Measurements from ENCODE around the gene PITPNB.

Gene PITPNB

DNA sequence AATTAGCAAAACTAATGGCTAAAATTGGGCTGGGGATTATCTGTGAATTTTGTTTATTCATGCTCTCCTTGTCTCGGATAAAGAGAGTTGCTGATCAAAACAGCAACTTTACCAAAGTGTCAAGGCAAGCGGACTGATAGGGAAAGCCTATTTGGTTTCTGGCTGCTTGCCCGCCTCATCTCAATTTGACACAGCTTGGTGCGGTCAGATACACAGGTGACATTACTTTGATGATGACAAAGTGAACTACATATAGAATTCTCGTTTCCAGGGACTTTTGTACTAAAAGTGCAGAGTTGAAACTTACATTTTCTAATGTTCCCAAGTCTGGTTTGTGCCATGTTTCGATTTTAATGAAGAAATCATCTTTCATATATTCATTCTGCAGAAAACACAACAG, 22.8 kb downstream of the PITPNB start:
- Mint-ChIP-seq H3K27me3 (no peaks in the 10 kb centered on the region), H3K4me1 (peaks cover 10% of the 10 kb centered on the region), H3K27ac (peak overlapping the region; percentile 17), H3K9me3 (no peaks in the 10 kb centered on the region), H3K4me3 (no peak overlapping the region), H3K36me3 (peaks cover 10% of the 10 kb centered on the region)

- H3K36me3 Mint-ChIP-seq = peaks cover 12% of the 10 kb centered on the region
- no peak overlapping the region for H3K4me3 Mint-ChIP-seq
- H3K27ac Mint-ChIP-seq = no peak overlapping the region
- H3K4me1 Mint-ChIP-seq = peaks cover 4% of the 10 kb centered on the region
- H3K9me3 Mint-ChIP-seq = no peaks in the 10 kb centered on the region
- H3K27me3 Mint-ChIP-seq = no peaks in the 10 kb centered on the region
Measured at GRCh38 chr22:27895600-27895999, 23.5 kb downstream of the PITPNB start.

GRCh38 chr22:27892811-27893210, 26.2 kb downstream of the PITPNB start:
- Mint-ChIP-seq H3K27me3 (no peaks in the 10 kb centered on the region), H3K36me3 (peaks cover 15% of the 10 kb centered on the region), H3K27ac (no peak overlapping the region), H3K4me1 (peaks cover 3% of the 10 kb centered on the region), H3K9me3 (no peaks in the 10 kb centered on the region), H3K4me3 (no peak overlapping the region)

DNA sequence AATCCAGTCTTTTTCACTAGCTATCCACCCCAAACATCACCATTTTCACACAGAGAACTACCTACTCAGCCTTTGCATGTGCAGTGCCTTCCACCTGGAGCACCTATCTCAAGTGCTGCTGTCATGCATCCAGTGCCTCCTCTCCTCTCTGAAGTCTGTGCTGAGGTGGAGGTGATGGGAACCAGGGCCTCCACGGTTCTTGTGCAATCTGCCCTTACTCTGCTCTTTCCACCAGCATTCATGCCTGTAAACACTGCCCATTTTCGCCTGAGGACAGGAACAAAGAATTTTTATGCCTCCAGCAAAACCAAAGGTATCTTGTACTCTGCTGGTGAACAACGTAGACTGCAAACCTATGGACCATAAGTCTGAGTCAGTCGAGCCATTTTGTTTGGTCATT, 27.0 kb downstream of the PITPNB start:
- H3K36me3 Mint-ChIP-seq = peaks cover 16% of the 10 kb centered on the region
- H3K9me3 Mint-ChIP-seq = no peaks in the 10 kb centered on the region
- H3K4me1 Mint-ChIP-seq = peaks cover 6% of the 10 kb centered on the region
- no peaks in the 10 kb centered on the region for H3K27me3 Mint-ChIP-seq
- H3K27ac Mint-ChIP-seq = no peak overlapping the region
- no peak overlapping the region for H3K4me3 Mint-ChIP-seq

GRCh38 chr22:27888310-27888709, 30.7 kb downstream of the PITPNB start:
- Mint-ChIP-seq H3K27ac (no peak overlapping the region), H3K9me3 (no peaks in the 10 kb centered on the region), H3K4me1 (peaks cover 11% of the 10 kb centered on the region), H3K4me3 (no peak overlapping the region), H3K36me3 (peaks cover 13% of the 10 kb centered on the region), H3K27me3 (no peaks in the 10 kb centered on the region)

- Mint-ChIP-seq H3K9me3 (no peaks in the 10 kb centered on the region), H3K27ac (no peak overlapping the region), H3K27me3 (no peaks in the 10 kb centered on the region), H3K36me3 (peaks cover 9% of the 10 kb centered on the region), H3K4me3 (no peak overlapping the region), H3K4me1 (peaks cover 11% of the 10 kb centered on the region)
Measured at GRCh38 chr22:27886843-27887151, 32.3 kb downstream of the PITPNB start.

- Mint-ChIP-seq H3K4me3 (no peak overlapping the region), H3K27me3 (no peaks in the 10 kb centered on the region), H3K36me3 (peaks cover 9% of the 10 kb centered on the region), H3K9me3 (no peaks in the 10 kb centered on the region), H3K27ac (no peak overlapping the region), H3K4me1 (peaks cover 11% of the 10 kb centered on the region)
Measured at GRCh38 chr22:27885977-27886842, 32.8 kb downstream of the PITPNB start.

DNA sequence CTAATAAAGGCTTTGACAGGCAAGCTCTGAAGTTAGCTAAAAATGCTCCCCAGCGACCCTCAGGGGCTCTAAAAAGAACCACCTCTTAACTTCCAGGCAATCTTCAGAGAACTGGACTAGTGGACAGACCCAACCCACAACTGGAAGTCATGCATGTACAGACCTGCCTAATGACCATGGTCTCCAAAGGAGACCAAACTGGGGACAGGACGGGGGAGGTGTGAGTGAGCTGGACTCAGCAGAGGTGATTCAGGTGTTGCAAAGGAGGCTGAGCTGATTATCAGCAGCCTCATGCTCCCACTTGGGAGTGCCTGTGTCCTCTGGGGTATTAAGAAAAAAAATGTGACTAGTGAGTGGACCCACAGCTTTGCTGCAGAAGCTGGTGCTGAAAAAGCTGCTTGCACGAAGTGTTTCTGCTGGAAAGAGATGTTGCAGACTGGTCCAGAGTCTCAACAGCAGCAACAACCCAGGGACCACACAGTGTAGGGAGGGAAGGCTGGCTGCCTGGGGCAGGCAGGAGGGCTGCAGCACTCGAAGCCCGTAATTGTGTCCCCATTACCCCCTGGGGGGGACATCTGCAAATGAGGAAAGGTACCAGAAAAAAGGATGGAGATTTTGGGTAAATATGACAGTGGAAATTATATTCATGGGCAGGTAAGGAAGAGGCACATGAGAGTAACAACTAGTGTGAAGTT, 35.3 kb downstream of the PITPNB start:
- H3K4me3 Mint-ChIP-seq = no peak overlapping the region
- H3K27ac Mint-ChIP-seq = no peak overlapping the region
- H3K9me3 Mint-ChIP-seq = no peaks in the 10 kb centered on the region
- H3K4me1 Mint-ChIP-seq = peaks cover 21% of the 10 kb centered on the region
- H3K36me3 Mint-ChIP-seq = peaks cover 8% of the 10 kb centered on the region
- no peaks in the 10 kb centered on the region for H3K27me3 Mint-ChIP-seq

- H3K4me1 Mint-ChIP-seq = peaks cover 27% of the 10 kb centered on the region
- H3K4me3 Mint-ChIP-seq = no peak overlapping the region
- H3K36me3 Mint-ChIP-seq = peaks cover 4% of the 10 kb centered on the region
- H3K27me3 Mint-ChIP-seq = no peaks in the 10 kb centered on the region
- no peaks in the 10 kb centered on the region for H3K9me3 Mint-ChIP-seq
- H3K27ac Mint-ChIP-seq = no peak overlapping the region
Measured at GRCh38 chr22:27882507-27883290, 36.4 kb downstream of the PITPNB start.

GRCh38 chr22:27881421-27881820, 37.6 kb downstream of the PITPNB start:
- H3K4me1 Mint-ChIP-seq = peaks cover 32% of the 10 kb centered on the region
- H3K36me3 Mint-ChIP-seq = peaks cover 4% of the 10 kb centered on the region
- no peaks in the 10 kb centered on the region for H3K27me3 Mint-ChIP-seq
- H3K27ac Mint-ChIP-seq = no peak overlapping the region
- no peak overlapping the region for H3K4me3 Mint-ChIP-seq
- no peaks in the 10 kb centered on the region for H3K9me3 Mint-ChIP-seq

GRCh38 chr22:27880778-27881394, 38.2 kb downstream of the PITPNB start:
- Mint-ChIP-seq H3K36me3 (peaks cover 4% of the 10 kb centered on the region), H3K4me3 (no peak overlapping the region), H3K4me1 (peaks cover 37% of the 10 kb centered on the region), H3K27ac (no peak overlapping the region), H3K9me3 (no peaks in the 10 kb centered on the region), H3K27me3 (no peaks in the 10 kb centered on the region)

GRCh38 chr22:27879923-27880322, 39.1 kb downstream of the PITPNB start:
- H3K27ac Mint-ChIP-seq = no peak overlapping the region
- H3K27me3 Mint-ChIP-seq = no peaks in the 10 kb centered on the region
- peaks cover 46% of the 10 kb centered on the region for H3K4me1 Mint-ChIP-seq
- no peak overlapping the region for H3K4me3 Mint-ChIP-seq
- peaks cover 4% of the 10 kb centered on the region for H3K36me3 Mint-ChIP-seq
- no peaks in the 10 kb centered on the region for H3K9me3 Mint-ChIP-seq

DNA sequence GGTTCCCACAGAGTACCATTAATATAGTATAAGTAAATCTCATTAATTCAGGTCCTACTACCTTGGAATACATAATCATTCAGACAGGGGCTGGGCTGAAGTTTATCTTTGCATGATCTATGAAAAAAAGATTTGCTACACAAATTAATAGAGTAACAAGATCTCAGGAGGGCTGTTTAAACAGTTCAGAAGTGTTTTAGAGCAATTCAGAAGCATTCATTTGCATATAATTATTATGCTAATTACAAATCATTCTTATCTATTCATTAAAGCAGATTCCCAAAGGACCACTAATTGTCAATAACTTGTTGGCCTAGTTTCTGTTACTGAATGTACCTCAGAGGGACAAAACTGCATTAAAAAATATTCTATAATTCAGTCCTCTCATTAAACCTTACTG, 40.5 kb downstream of the PITPNB start:
- H3K27ac Mint-ChIP-seq = no peak overlapping the region
- peaks cover 53% of the 10 kb centered on the region for H3K4me1 Mint-ChIP-seq
- peaks cover 4% of the 10 kb centered on the region for H3K36me3 Mint-ChIP-seq
- H3K27me3 Mint-ChIP-seq = no peaks in the 10 kb centered on the region
- H3K4me3 Mint-ChIP-seq = no peak overlapping the region
- no peaks in the 10 kb centered on the region for H3K9me3 Mint-ChIP-seq

GRCh38 chr22:27877501-27877900, 41.6 kb downstream of the PITPNB start:
- Mint-ChIP-seq H3K4me1 (peaks cover 53% of the 10 kb centered on the region), H3K4me3 (no peak overlapping the region), H3K36me3 (peaks cover 4% of the 10 kb centered on the region), H3K27me3 (no peaks in the 10 kb centered on the region), H3K27ac (no peak overlapping the region), H3K9me3 (no peaks in the 10 kb centered on the region)

- no peak overlapping the region for H3K4me3 Mint-ChIP-seq
- no peaks in the 10 kb centered on the region for H3K9me3 Mint-ChIP-seq
- H3K27me3 Mint-ChIP-seq = no peaks in the 10 kb centered on the region
- no peak overlapping the region for H3K27ac Mint-ChIP-seq
- H3K4me1 Mint-ChIP-seq = peaks cover 53% of the 10 kb centered on the region
- peaks cover 6% of the 10 kb centered on the region for H3K36me3 Mint-ChIP-seq
Measured at GRCh38 chr22:27876684-27877083, 42.4 kb downstream of the PITPNB start.
